HepG2 (cell line): Measurements from ENCODE around the gene RAD51AP1. TPM values are rescaled to one million over a fixed set of nuclear protein-coding genes. Genes with fewer than 3 reads are reported as not detected.

Source experiments
- ATAC-seq: fragments of 200-7000 bp; cut with Tn5 transposase; 3 replicates; pipeline ENCODE4 v1.9.1; 2020; ENCODE audit warnings: mild to moderate bottlenecking, moderate library complexity
- BruUV-seq: library from RNA; stranded (reverse); fragments of 400-500 nt; replicated peaks from 2 replicates; lab custom pipeline; 2021; lab: Mats Ljungman, UMichigan
- CTCF ChIA-PET: fragments of 300-600 bp; formaldehyde crosslinking; extraction: SDS; loops from one replicate; lab custom pipeline; 2021; ENCODE audit warnings: low total read pairs, inconsistent platforms, low intra/inter-chr PET ratio; lab: Yijun Ruan, JAX
- POLR2A ChIA-PET: fragments of 350-600 bp; sonication (Branson Sonifier 250); formaldehyde crosslinking; loops from one replicate; lab custom pipeline; 2020; ENCODE audit warnings: antibody characterized with exemption, inconsistent platforms; lab: Yijun Ruan, JAX
- DNase-seq: peaks from one replicate; pipeline ENCODE4 v3.0.0-alpha.2; 2015; ENCODE audit warnings: low spot score
- FAIRE-seq: peaks from 3 replicates; lab custom pipeline; 2011; peaks lifted over from hg19 to GRCh38; lab: Jason Lieb, UNC
- H2AFZ ChIP-seq: one replicate; pipeline ENCODE4 v1.6.1; 2011; ENCODE audit warnings: low read length, inconsistent platforms
- H3K27ac ChIP-seq: fragments of 300-600 bp; 3 replicates; pipeline ENCODE4 v1.8.0; 2011; ENCODE audit warnings: mixed run types, mild to moderate bottlenecking, mixed read lengths, low read length, inconsistent platforms; ENCODE audit not compliant: insufficient read depth; ENCODE audit errors: extremely low read length
- H3K27me3 ChIP-seq, 2 experiments: fragments of 200-600 bp in 1 of 2; 2 replicates in 1 of 2; 3 replicates in 1 of 2; pipeline versions ENCODE4 v1.6.0 to v1.8.0; 2011; ENCODE audit warnings: low read length in 2 of 2, mild to moderate bottlenecking in 2 of 2, moderate library complexity in 2 of 2, inconsistent platforms in 1 of 2; ENCODE audit not compliant: insufficient read depth in 2 of 2, control insufficient read depth in 1 of 2
- H3K36me3 ChIP-seq, 2 experiments: fragments of 200-600 bp in 1 of 2; replicated peaks in 1 of 2; 2 replicates in 1 of 2; 3 replicates in 1 of 2; pipeline versions ENCODE4 v1.5.1 to v1.8.0; 2011; ENCODE audit warnings: low read length in 2 of 2, inconsistent platforms in 1 of 2; ENCODE audit not compliant: insufficient read depth in 2 of 2, control insufficient read depth in 1 of 2
- H3K4me1 ChIP-seq: 2 replicates; pipeline ENCODE4 v1.5.1; 2012; ENCODE audit warnings: low read length, inconsistent platforms; ENCODE audit not compliant: insufficient read depth
- H3K4me2 ChIP-seq: 2 replicates; pipeline ENCODE4 v1.6.0; 2011; ENCODE audit warnings: low read depth, low read length, inconsistent platforms
- H3K4me3 ChIP-seq, 3 experiments: fragments of 200-600 bp in 1 of 3; sonication (generic), shearing (Covaris generic) in 1 of 3; replicated peaks in 1 of 3; 2 replicates each; pipeline ENCODE4 v1.5.1; 2011 to 2016; ENCODE audit warnings: low read length in 3 of 3, inconsistent platforms in 2 of 3, low read depth in 2 of 3, mild to moderate bottlenecking in 2 of 3, control low read depth in 1 of 3, mixed read lengths in 1 of 3; ENCODE audit not compliant: insufficient read depth in 1 of 3
- H3K79me2 ChIP-seq: one replicate; pipeline ENCODE4 v1.6.1; 2011; ENCODE audit warnings: low read length, inconsistent platforms; ENCODE audit not compliant: insufficient read depth
- H3K9ac ChIP-seq: 2 replicates; pipeline ENCODE4 v1.6.0; 2011; ENCODE audit warnings: mild to moderate bottlenecking, low read depth, low read length, inconsistent platforms; ENCODE audit not compliant: insufficient read depth
- H3K9me3 ChIP-seq: 2 replicates; pipeline ENCODE4 v1.5.1; 2012; ENCODE audit warnings: mild to moderate bottlenecking, low read length
- H4K20me1 ChIP-seq: 2 replicates; pipeline ENCODE4 v1.6.0; 2011; ENCODE audit warnings: inconsistent platforms, mild to moderate bottlenecking, low read length, moderate library complexity; ENCODE audit not compliant: insufficient read depth
- CEBPG ChIP-seq: IDR thresholded peaks from 2 replicates; pipeline ENCODE4 v1.6.1; 2016
- CEBPZ ChIP-seq: IDR thresholded peaks from 2 replicates; pipeline ENCODE4 v1.6.1; 2012; ENCODE audit warnings: low read length, improper control_type of control experiment
- HDAC1 ChIP-seq: sonication (generic); formaldehyde crosslinking; IDR thresholded peaks from 2 replicates; pipeline ENCODE4 v1.5.1; 2020; ENCODE audit warnings: mild to moderate bottlenecking, missing genetic modification reagents
- ISL2 ChIP-seq: sonication (generic); formaldehyde crosslinking; IDR thresholded peaks from 2 replicates; pipeline ENCODE4 v1.5.0; 2020; ENCODE audit warnings: missing genetic modification reagents
- KDM5A ChIP-seq: fragments of 200-600 bp; sonication (generic); IDR thresholded peaks from 2 replicates; pipeline ENCODE4 v1.7.0; 2018; ENCODE audit warnings: antibody characterized with exemption, mild to moderate bottlenecking, low read length, borderline replicate concordance
- MNT ChIP-seq: fragments of 450-650 bp; IDR thresholded peaks from 2 replicates; pipeline ENCODE4 v1.6.1; 2016
- MYNN ChIP-seq: sonication (generic); formaldehyde crosslinking; IDR thresholded peaks from 2 replicates; pipeline ENCODE4 v1.4.0; 2020; ENCODE audit warnings: mild to moderate bottlenecking, low read depth, missing genetic modification reagents
- PHB2 ChIP-seq: fragments of 450-650 bp; IDR thresholded peaks from 2 replicates; pipeline ENCODE4 v1.6.1; 2018; ENCODE audit not compliant: partially characterized antibody
- ZBTB7A ChIP-seq: sonication (generic); formaldehyde crosslinking; IDR thresholded peaks from 2 replicates; pipeline ENCODE4 v1.8.0; 2022; ENCODE audit warnings: mild to moderate bottlenecking, missing genetic modification reagents
- ZSCAN5A ChIP-seq: sonication (generic); formaldehyde crosslinking; IDR thresholded peaks from 2 replicates; pipeline ENCODE4 v1.8.0; 2022; ENCODE audit warnings: mild to moderate bottlenecking, missing genetic modification reagents, borderline replicate concordance
- WGBS: methylation state at CpG from one replicate; pipeline ENCODE4 v1.1.6; 2017; ENCODE audit warnings: low lambda C conversion rate; 5-methylcytosine and 5-hydroxymethylcytosine counted together
- in situ Hi-C: cut with HindIII; loops from 2 replicates; pipeline ENCODE4 v1.10.0; 2017; ENCODE audit warnings: low pct_unique_long_range_greater_than_20kb; ENCODE audit not compliant: extremely low pct_ligation_motif_present
- intact Hi-C: fragments of 100-400 bp; cut with micrococcal nuclease; formaldehyde crosslinking; loops from one replicate; pipeline ENCODE4 v1.10.0; 2022; ENCODE audit not compliant: unreplicated experiment
- polyA plus RNA-seq, 8 experiments: library from polyadenylated mRNA; depleted of rRNA in 3 of 8; stranded (reverse) in 7 of 8; unstranded in 1 of 8; fragments of >200 nt; fragmentation: Illumina TruSeq in 4 of 8; extraction: Trizol in 4 of 8; gene quantifications; 2 replicates each; pipeline versions ENCODE4 v1.2.1 to v1.2.3, GENCODE V29; 2011 to 2016; ENCODE audit warnings: low read depth in 4 of 8, missing spikeins in 1 of 8, mixed read lengths in 1 of 8; ENCODE audit not compliant: insufficient read depth in 1 of 8
- total RNA-seq, 5 experiments: library from RNA; depleted of rRNA; stranded (reverse); fragments of >200 nt; fragmentation: Illumina TruSeq; extraction: Trizol; gene quantifications; 2 replicates each; pipeline ENCODE4 v1.2.3, GENCODE V29; 2016; ENCODE audit warnings: low read depth in 1 of 5

The RAD51AP1 gene
- total and polyA plus RNA-seq, 2 of the 13 experiments (the other 11 are each of a cell fraction or from before 2014, with no cell fraction given) = 16.6 to 49.3 TPM

- Histone ChIP-seq H4K20me1 (no peaks in the 10 kb centered on the region), H3K4me3 (no peak overlapping the region), H3K4me1 (peaks cover 13% of the 10 kb centered on the region), H3K9me3 (no peaks in the 10 kb centered on the region), H3K4me2 (no peak overlapping the region), H3K27me3 (no peaks in the 10 kb centered on the region), H3K36me3 (no peaks in the 10 kb centered on the region; a peak in 1 of 5 replicates), H3K9ac (no peak overlapping the region), H2AFZ (no peak overlapping the region), H3K79me2 (no peaks in the 10 kb centered on the region), H3K27ac (no peak overlapping the region)
- BruUV-seq = no TSS peak
- TF ChIP-seq ZBTB7A (CRISPR knock-in tag) = no peak
- no peak for TF ChIP-seq CEBPZ
- no peak for TF ChIP-seq PHB2
- TF ChIP-seq MYNN = no peak
- TF ChIP-seq HDAC1 = no peak
- TF ChIP-seq ISL2 (CRISPR knock-in tag) = no peak
- TF ChIP-seq ZSCAN5A = no peak
- TF ChIP-seq MNT = no peak
- no peak for TF ChIP-seq CEBPG
- TF ChIP-seq KDM5A = no peak
- ChIA-PET CTCF (no interaction called here), POLR2A (no interaction called here)
- FAIRE-seq = no peak
- WGBS = 16% methylated on average over 3 of the region's 3 CpGs
- intact Hi-C loops = no loop called here
- DNase-seq = no peak
- in situ Hi-C loops = no loop called here
- ATAC-seq = no peak
These were observed 24.6 kb downstream of the RAD51AP1 start for GRCh38 chr12:4563336-4563735.
